Pulmonary artery endothelial cell (primary cell): ENCODE measurements around the gene FCAMR. TPM values are rescaled to one million over a fixed set of nuclear protein-coding genes. Genes with fewer than 3 reads are reported as not detected.
A peak's percentile ranks its signal among the peaks of the same experiment; 100 is the strongest.
"Not testable (repeated sequence)": the region's sequence is repeated elsewhere in the genome, so short reads cannot be mapped to it uniquely, and the experiment has no call there.

Experiments
- DNase-seq: peaks from one replicate; pipeline ENCODE4 v3.0.0-alpha.2; 2011; ENCODE audit warnings: low read depth, low spot score
- total RNA-seq: library from RNA; depleted of rRNA; stranded (reverse); fragments of >200 nt; gene quantifications from 2 replicates; pipeline ENCODE4 v1.2.3, GENCODE V29; 2014

Gene FCAMR
- total RNA-seq, 1 donor from 2014 or later = not detected

DNA sequence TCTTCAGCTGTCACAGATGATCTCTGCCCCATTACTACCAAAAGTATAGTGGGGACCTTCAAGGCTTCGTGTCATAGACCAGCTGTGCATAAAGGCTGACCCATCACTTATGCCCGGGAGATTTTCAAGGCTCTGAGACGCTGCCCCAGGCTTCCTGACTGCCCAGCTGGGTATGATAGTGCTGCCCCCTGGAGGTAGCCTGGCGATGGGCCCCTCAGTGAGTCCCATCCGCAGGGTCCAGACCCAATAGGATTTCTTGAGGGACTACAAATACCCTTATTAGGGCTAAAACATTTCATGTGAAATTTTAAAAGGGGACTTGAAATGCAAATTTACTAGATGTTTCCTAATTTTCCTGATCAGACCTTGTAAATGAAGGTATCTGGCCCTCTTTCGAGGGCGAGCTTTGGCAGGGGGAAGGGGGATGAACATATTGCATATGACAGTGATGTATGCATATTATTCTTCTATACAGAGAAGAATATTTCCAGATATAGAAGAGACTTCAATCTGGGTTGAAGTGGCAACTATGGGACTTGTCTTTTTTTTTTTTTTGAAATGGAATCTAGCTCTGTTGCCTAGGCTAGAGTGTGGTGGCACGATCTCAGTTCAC is 36.8 kb downstream of the FCAMR start:
- no peak for DNase-seq

DNA sequence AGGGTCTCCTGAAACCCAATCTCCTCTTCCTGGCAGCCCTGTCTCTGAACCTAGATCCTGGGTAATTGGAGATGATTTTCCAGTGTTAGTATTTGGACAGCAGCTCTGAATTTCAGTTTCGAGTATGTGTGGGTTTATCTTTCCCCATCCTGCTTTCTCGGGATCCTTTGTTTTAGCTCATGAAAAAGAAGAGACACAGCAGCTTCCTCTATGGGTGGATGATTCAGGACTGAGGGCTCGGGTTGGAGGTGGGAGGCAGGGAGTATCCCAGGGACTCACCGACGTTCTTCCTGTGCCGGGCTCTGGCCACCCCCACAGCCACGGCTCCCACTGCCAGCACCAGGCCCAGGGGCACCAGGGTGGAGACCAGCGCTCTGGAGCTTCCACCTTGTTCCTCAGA is 38.1 kb downstream of the FCAMR start:
- no peak for DNase-seq

DNA sequence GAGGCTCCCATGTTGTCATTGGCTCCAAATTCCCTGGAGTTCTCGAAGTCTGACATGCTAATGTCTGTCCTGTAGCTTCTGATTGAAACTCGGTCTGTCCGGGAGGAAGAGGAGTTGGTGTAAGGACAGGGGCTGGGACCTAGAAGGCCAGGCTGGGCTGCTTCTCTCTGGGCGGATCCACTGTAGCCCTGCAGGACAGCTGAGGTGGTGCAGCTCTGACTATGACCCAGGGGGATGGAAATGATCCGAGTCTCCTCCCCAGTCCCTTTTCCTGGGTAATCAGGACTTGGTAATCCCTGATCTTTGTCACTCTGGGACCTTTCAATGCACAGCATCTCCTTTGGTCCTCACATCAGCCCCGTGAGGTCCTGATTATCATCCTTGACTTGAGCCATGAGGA is 38.6 kb downstream of the FCAMR start:
- no peak for DNase-seq

DNA sequence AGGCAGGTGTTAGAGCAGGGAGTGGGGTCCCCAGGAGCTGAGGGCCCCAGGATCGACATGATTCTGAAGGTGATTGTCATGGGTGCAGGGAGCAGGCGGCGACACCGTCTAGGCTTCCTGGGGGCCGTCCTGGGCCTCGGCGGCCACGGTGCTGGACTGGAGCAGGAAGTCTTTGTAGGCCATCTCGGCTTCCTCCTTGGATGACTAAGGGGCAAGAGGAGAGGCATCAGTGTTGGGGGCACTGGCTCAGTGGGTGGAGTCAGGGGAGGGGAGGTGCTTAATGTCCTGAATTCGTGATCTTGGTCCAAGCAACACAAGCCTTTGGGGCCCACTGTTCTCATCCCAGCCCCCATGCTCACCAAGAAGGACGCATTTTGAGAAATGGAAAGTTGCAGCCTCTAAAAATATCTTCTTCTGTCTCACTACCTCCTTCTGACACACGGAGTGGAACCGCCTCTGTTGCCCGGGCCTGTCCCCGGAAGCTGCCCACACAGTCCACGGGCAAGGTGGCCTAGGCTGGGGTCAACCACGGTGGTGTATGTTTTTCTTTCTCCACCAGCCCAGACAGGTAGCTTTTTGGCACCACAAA is 40.0 kb downstream of the FCAMR start:
- no peak for DNase-seq

DNA sequence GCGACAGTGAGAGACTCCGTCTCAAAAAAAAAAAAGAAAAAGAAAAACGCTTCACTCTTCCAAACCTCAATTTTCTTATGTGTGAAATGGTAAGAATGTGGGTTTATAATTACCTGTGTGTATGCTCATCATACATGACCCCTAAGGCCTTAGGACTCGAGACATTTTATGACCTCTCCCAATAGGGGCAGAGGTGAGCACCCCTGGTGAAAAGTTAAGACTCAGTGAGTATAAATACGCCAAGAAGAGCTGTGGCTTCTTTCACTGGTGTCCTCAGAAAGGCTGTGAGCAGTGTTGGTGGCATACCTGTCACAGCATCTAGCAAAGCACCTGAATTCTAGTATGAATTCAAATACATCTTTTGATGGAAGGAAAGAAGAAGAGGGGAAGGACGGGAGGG is 40.7 kb downstream of the FCAMR start:
- DNase-seq = no peak

DNA sequence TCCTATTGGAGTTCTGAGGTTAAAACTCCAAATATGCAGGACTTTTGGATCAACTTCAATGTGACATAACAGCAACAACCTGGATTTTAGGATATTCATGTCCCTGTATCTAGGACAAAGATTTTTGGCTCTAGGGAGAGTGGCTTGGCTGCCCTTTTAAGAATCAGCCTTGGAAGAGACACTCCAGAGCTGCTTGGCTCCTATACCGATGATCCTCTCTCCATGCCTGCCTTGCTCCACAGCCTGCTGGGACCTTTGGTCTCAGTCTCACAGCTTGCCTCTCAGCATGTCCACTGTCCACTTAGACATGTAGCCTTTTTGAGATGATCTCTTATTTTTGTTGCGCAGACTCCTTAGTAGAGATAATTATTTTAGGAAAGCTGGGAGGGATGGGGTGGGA is 44.0 kb downstream of the FCAMR start:
- no peak for DNase-seq

DNA sequence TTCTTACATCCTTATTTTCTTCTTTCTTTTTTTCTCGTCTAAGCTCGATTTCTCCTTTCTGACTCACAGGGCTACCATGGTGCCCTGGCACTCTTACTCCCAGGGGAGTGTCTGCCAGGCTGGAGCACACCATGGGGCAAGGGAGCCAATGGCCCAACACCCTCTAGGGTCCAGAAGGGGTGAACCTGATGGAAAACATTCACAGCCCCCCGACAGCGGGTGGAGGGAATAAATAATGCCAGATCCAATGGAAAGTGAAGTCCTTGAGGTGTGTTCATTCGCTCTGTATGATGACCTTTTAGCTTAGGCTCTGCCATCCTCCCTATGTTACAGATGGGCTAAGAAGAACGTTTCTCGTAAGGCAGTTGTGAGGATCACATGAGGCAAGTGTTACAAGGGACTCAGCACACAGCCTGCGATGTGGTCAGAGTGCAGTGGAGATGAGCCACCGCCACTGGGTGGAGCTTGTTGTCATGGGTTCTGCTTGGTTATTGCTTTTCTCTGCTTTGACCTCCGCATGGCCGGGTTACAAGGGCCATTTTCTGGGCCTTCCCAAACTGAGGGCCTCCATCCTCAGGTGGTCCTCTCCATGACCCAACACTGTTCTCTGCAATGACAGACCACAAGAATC is 45.0 kb downstream of the FCAMR start:
- no peak for DNase-seq

DNA sequence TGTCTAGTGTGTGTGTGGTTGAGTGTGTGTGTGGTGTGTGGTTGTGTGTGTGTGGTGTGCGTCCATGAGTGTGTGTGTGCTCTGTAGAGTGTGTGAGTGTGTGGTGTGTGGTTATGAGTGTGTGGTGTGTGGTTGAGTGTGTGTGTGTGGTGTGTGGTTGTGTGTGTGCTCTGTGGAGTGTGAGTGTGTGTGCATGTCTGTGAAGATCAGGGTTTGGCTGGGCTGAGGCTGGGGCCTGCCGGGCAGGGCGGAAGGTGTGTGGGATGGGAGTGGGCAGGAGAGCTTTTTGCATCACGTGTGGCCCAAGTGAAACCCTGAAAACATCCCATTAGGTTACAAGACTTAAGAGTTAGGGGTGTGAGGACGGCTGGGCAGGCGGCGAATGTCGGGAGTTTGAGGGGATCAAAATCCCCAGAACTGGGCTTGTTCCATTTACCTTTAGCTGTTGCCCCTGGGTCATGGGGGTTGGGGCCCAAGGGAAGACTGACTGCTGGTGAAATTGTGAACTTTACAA is 45.6 kb downstream of the FCAMR start:
- DNase-seq = no peak

DNA sequence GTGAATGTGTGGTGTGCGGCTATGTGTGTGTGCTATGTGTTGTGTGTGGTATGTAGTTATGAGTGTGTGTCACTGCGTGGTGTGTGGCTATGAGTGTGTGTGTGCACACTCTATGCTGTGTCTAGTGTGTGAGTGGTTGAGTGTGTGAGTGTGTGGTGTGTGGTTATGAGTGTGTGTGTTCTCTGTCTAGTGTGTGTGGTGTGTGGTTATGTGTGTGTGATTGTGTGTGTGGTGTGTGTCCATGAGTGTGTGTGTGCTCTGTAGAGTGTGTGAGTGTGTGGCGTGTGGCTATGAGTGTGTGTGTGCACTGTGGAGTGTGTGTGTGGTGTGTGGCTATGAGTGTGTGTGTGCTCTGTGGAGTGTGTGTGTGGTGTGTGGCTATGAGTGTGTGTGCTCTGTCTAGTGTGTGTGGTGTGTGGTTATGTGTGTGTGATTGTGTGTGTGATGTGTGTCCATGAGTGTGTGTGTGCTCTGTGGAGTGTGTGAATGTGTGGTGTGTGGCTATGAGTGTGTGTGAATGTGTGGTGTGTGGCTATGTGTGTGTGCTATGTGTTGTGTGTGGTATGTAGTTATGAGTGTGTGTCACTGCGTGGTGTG is 46.2 kb downstream of the FCAMR start:
- DNase-seq = not testable (repeated sequence)

DNA sequence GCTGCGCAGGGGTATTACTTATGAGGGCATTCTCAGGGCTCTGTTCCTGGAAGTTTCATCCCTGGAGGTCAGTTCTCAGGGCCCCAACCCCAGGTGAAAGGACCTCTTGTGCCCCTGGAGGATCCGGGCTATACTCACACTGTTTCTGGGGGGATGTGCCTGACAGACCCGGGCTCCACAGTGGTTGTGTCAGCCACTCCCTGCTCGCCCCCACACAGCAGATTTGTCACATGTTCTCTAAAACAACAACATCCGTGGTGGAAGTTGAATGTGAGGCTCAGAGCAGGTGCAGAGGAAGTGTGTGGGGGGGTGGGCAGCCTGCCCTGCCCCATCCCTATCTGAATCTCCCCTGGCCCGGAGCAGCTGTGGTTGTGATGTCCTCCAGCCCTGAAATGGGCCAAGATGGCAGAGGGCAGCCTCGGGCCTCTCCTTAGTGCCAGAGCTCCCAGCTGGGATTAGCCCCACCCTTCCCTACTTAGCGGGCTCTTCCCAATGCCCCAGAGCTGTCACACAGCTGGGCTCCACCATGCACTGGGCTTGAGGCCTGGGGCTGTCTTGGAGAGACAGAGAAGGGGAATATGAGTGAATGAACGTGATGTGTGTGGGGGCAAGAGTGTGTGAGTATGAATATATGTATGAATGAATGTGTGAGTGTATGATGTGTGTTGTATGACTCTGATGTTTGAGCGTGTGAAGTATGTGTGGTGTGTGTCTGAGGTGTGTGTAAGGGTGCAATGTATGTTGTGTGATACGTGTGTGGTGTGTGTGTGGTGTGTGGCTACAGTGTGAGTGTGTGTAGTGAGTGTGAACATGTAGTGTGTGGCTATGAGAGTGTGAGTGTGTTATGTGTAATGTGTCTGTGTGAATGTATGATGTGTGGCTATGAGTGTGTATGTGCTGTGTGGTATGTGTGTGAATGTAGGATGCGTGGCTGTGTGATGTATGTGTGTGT is 47.0 kb downstream of the FCAMR start:
- no peak for DNase-seq

DNA sequence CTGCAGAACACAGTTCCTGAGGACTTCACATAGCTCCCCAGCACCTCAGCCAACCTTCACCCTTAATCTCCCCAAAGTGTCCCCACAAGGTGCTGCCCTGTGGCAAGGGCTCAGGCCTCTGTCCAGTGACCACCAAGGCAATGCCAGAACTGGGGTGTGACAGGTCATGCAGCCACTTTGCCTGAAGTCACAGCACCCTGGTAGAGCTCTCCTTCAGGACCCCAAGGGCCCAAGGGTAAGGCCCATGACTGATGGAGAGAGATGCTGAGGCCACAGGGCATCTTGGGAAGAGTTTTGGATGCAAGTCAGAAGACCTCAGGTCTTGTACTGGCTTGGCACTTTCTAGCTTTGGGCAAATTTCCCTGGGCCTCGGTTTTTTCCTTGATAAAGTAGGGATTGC is 47.7 kb downstream of the FCAMR start:
- no peak for DNase-seq

DNA sequence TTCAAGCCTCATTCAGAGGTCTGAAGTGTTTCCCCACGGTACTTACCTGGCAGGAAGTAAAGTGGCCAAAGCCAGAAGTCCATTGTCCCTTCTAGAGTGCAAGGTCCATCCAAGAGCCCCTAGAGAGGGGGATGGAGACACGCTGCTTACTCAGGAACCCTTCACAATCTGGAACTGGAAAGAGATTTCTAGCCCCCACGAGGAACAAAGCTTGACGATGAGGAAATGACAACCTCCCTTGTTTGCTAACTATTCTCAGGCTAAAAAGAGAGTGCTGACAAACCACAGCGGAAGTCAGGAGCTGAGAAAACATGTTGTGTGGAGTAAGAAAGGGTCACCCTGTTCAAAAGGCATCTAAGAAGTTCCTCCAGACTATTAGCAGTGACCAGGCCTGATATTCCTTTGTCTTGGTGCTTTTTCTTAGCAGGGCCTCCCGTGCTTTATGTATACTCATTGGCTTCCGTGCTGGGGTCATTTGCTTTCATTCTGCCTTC is 48.4 kb downstream of the FCAMR start, which contains the start of gene FCMR:
FCMR (minus strand) TSS at position 170 of the 494 bp plus-strand sequence; CDS start at position 83, 87 bp downstream.
- no peak for DNase-seq

DNA sequence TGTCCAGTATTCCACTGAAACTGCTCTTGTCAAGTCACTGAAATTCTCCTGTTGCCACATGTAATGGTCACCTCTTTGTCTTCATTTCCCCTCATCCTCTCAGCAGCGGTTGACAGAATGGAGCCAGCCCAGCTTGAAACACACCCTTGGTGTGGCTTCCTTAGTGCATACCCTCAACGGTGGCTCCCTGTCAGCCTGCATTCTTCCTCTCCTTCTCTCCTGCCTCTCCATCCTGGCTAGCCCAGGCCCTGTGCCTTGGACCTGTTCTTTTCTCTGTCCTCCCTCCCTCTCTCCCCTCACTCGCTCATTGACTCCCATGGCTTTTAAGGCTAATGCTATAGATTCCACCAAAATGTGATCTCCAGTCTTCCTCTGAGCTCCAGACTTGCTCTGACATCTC is 52.2 kb downstream of the FCAMR start:
- no peak for DNase-seq

DNA sequence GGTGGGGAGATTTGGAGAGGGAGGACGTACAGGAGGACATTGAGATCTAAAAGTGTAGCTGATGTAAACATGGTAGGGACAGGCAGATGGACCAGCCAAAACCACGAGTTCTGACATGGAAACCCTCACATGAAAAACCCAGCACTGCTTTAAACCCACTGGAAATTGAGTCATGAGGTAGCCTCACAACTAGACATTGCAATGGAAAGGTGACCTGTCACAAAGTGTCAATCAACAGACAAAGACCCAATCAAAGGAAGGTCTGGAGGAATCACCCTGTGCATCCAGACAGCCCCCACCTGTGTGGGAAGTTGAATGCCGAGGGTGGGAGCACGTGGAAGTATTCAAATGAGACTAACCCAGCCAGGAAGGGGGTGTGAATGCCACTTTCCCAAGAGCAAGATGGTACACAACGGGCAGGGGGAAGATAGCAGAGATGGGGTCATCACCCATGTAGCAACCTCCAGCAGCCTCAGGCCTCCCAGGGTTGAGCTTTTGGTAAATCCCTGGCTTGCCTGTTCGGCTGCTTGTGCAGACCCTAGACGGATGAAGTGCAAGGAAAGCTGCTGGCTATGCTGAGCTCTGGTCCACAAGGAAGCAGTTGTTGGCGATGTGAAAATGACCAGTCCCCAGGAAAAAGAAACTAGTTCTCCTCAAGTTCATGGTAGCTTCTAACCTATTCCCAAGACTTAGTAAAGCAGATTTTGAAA is 54.1 kb downstream of the FCAMR start:
- no peak for DNase-seq

DNA sequence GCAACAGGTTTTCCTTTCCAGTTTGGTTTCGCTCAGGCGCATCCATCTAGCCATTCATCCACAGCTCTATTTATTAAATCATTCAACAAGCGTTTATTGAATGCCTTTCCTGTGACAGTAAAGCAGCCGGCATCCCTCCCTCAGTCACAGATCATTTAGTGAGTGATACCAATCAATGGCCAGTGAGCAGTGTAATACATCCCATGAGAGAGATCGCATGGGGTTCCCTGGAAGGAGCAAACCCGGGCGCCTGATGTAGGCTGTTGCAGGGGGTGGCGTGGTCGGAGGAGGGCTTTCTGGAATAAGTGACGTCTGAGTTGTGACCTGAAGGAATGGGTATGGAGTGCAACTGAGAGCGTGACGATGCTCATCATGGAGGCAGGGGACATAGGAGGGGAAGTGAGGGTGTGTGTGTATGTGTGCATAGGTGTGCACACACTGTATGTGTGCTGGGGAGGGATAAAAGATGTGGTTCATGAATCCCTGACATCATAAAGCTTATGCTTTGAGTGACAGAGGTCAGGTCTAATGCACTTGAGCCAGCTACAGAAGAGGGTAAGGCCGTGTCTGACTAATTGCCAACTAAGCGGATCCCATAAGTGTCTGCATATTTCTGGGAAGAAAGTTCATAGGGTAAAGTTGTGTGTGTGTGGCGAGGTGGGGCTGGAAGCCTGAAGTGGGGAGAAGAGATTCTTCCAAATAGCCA is 55.1 kb downstream of the FCAMR start:
- no peak for DNase-seq

DNA sequence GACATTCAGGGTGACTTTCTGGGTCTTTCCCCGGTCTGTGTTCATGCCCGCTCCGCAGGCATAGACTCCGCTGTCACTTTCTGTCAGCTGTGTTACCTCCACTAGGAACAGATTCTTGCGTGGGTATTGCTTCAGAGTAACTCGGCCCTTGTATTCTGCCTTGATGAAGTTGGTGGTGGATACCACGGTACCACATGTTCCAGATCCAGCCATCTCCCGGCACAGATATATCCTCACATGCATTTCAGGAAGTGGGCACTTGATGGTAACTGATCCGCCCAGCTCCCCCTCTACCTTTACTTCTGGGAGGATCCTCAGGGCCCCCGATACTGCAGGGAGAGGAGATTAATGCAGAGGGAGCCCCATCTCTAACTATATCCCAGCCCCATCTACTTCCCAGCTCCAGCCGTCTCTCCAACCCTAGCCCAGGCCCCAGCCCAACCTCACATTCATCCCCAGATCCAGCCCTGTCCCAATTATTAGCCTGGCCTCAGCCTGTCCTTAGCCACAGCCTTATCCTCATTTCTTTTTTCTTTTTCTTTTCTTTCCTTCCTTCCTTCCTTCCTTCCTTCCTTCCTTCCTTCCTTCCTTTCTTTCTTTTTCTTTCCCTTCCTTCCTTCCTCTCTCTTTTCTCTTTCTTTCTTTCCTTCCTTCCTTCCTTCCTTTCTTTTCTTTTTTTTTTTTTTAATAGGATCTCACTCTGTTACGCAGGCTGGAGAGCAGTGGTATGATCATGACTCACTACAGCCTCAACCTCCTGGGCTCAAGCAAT is 56.3 kb downstream of the FCAMR start:
- no peak for DNase-seq

DNA sequence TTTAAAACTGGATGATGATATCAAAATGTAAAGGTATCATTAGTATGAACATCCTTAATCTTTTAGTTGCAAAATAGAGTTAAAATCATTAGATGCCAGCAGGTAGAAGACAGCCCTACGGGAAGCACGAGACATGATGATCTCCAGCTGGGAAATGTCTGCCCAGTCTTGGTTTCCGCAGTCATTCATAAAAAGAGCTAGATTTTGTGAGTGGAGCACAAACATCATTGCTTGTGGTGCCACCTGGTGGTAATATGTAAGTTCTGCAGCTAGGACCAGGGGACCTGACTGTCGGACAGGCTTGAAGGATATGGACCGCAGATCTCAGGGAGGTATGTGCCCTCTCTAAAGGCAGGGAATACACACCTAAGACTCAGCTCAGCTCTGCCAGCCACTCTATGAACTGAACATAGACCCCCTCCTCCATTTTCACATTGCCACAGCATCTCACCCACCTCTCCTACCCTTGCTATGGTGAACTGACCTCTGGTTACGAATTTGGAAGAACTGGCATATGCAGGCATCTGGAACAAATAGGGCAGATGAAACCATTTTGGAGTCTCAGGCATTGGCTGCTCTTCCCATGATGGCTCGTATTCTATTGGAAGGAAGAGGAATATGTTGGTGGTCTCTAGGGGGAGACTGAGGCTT is 57.7 kb downstream of the FCAMR start:
- peak; percentile 26 for DNase-seq

DNA sequence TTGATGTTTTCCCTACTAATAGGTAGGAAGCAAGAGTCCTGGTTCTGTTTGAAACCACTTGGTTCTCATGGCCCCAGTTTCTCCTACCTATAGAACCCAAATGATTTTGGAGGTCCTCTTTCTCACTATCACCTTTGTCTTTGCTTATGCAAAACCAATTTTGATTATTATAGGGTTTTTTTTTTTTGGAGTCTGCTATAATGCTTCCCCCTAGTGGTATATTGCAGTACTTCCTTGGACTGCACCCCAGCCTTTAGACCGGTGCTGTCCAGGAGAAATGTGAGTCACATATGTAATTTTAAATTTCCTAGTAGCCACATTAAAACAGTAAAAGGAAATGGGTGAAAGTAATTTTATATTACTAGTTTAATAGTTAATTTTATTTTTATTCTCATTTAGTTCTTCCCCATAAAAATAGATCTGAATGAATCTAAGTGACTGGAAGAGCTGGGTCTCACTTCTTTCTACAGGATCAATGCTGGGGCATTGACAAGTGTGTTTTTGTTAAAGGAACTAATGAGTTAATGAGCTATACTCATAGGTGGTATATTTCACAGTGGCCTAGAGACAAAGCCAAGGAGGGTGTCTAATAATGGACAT is 59.1 kb downstream of the FCAMR start:
- DNase-seq = peak; percentile 15
